ENCODE results near the gene MEST. TPM values are rescaled to one million over a fixed set of nuclear protein-coding genes. Genes with fewer than 3 reads are reported as not detected.
A peak's percentile ranks its signal among the peaks of the same experiment; 100 is the strongest.
"Not testable (repeated sequence)": the region's sequence is repeated elsewhere in the genome, so short reads cannot be mapped to it uniquely, and the experiment has no call there.

Gene MEST
- polyA plus RNA-seq (2012; ENCODE audit: insufficient read depth, insufficient read length) = not detected

GRCh38 chr7:130491841-130492522 lies at the start of gene MEST:
Gene MEST (plus strand): TSS chr7:130492085. CDS start chr7:130492314, 229 bp downstream.
- H3K4me3 ChIP-seq (ENCODE audit: low read length) = no peak within 1 kb of the TSS
- DNase-seq (ENCODE audit: low read depth, low spot score) = no peak

GRCh38 chr7:130442601-130443000 lies 49.3 kb upstream of the MEST start:
- H3K4me3 ChIP-seq (ENCODE audit: low read length) = no peak overlapping the region
- no peak for DNase-seq (ENCODE audit: low read depth, low spot score)

- no peak overlapping the region for H3K4me3 ChIP-seq (ENCODE audit: low read length)
- no peak for DNase-seq (ENCODE audit: low read depth, low spot score)
Measured at GRCh38 chr7:130444234-130444633, 47.7 kb upstream of the MEST start.

- DNase-seq (ENCODE audit: low read depth, low spot score) = no peak
- no peak overlapping the region for H3K4me3 ChIP-seq (ENCODE audit: low read length)
Measured at GRCh38 chr7:130444751-130445407, 47.0 kb upstream of the MEST start.

GRCh38 chr7:130446259-130446658 lies 45.6 kb upstream of the MEST start:
- no peak overlapping the region for H3K4me3 ChIP-seq (ENCODE audit: low read length)
- DNase-seq (ENCODE audit: low read depth, low spot score) = no peak

GRCh38 chr7:130451344-130451743 lies 40.5 kb upstream of the MEST start:
- H3K4me3 ChIP-seq (ENCODE audit: low read length); DNase-seq (ENCODE audit: low read depth, low spot score): not testable (repeated sequence)

GRCh38 chr7:130452951-130453350 lies 38.9 kb upstream of the MEST start:
- no peak overlapping the region for H3K4me3 ChIP-seq (ENCODE audit: low read length)
- DNase-seq (ENCODE audit: low read depth, low spot score) = no peak

- H3K4me3 ChIP-seq (ENCODE audit: low read length) = no peak overlapping the region
- DNase-seq (ENCODE audit: low read depth, low spot score) = no peak
Measured at GRCh38 chr7:130454959-130455358, 36.9 kb upstream of the MEST start.

GRCh38 chr7:130458257-130458656 lies 33.6 kb upstream of the MEST start:
- H3K4me3 ChIP-seq (ENCODE audit: low read length) = no peak overlapping the region
- no peak for DNase-seq (ENCODE audit: low read depth, low spot score)

GRCh38 chr7:130461272-130461671 lies 30.6 kb upstream of the MEST start:
- no peak overlapping the region for H3K4me3 ChIP-seq (ENCODE audit: low read length)
- no peak for DNase-seq (ENCODE audit: low read depth, low spot score)

- DNase-seq (ENCODE audit: low read depth, low spot score) = peak; percentile 29
Measured at GRCh38 chr7:130463553-130464434, 28.1 kb upstream of the MEST start.

GRCh38 chr7:130468612-130469011 lies 23.3 kb upstream of the MEST start:
- no peak for DNase-seq (ENCODE audit: low read depth, low spot score)

More at GRCh38 chr7:130463553-130464434, 28.1 kb upstream of the MEST start:
- no peak overlapping the region for H3K4me3 ChIP-seq (ENCODE audit: low read length)

GRCh38 chr7:130471974-130472373 lies 19.9 kb upstream of the MEST start:
- H3K4me3 ChIP-seq (ENCODE audit: low read length) = no peak overlapping the region
- no peak for DNase-seq (ENCODE audit: low read depth, low spot score)

More at GRCh38 chr7:130468612-130469011, 23.3 kb upstream of the MEST start:
- H3K4me3 ChIP-seq (ENCODE audit: low read length) = no peak overlapping the region

- H3K4me3 ChIP-seq (ENCODE audit: low read length) = no peak overlapping the region
- DNase-seq (ENCODE audit: low read depth, low spot score) = no peak
Measured at GRCh38 chr7:130473289-130473688, 18.6 kb upstream of the MEST start.

GRCh38 chr7:130473876-130474275 lies 18.0 kb upstream of the MEST start:
- no peak for DNase-seq (ENCODE audit: low read depth, low spot score)
- H3K4me3 ChIP-seq (ENCODE audit: low read length) = no peak overlapping the region

GRCh38 chr7:130475776-130476175 lies 16.1 kb upstream of the MEST start:
- DNase-seq (ENCODE audit: low read depth, low spot score) = no peak
- no peak overlapping the region for H3K4me3 ChIP-seq (ENCODE audit: low read length)

GRCh38 chr7:130476297-130477150 lies 15.4 kb upstream of the MEST start:
- no peak for DNase-seq (ENCODE audit: low read depth, low spot score)
- no peak overlapping the region for H3K4me3 ChIP-seq (ENCODE audit: low read length)

GRCh38 chr7:130478991-130479390 lies 12.9 kb upstream of the MEST start:
- no peak overlapping the region for H3K4me3 ChIP-seq (ENCODE audit: low read length)

More at GRCh38 chr7:130478991-130479390, 12.9 kb upstream of the MEST start:
- no peak for DNase-seq (ENCODE audit: low read depth, low spot score)

Measured in Jurkat, Clone E6-1 (cell line).